ENCODE results near the gene ATF7IP2.
A peak's percentile ranks its signal among the peaks of the same experiment; 100 is the strongest.
"Not testable (repeated sequence)": the region's sequence is repeated elsewhere in the genome, so short reads cannot be mapped to it uniquely, and the experiment has no call there.

ATF7IP2 gene

GRCh38 chr16:10453159-10453510 lies 67.3 kb downstream of the ATF7IP2 start:
- DNase-seq, result no peak

DNA sequence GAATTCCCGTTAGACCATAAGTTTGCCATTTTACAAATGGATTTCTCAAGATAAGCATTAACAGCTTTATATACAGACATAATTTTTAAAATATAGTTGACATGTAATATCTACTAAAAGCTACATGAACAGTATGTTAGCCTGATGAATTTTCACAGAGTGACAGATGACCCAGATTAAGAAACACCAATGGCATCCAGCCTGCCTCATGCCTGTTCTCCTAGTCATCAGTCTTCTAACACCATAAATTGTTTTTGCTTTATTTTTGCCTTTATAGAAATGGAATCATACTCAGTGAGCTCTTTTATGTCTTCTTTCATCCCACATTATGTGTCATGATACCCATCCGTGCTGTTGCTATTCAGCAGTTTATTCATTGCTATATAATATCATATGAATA lies 80.0 kb downstream of the ATF7IP2 start:
- no peak for DNase-seq

DNA sequence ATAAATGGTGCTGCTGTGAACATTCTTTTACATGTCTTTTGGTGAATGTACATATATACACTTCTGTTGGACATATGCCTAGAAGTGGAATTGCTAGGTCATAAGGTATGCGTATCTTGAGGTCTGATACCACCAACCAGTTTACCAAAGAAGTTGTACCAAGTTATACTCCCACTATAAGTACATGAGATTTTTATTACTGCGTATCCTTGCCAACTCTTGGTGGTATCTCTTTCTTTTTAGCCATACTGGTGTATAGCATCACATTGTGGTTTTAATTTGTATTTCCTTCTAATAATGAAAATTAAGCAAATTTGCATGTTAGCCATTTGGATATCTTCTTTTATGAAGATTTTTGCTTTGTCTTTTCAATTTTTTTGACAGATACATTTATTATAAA lies 80.5 kb downstream of the ATF7IP2 start:
- no peak for DNase-seq

- no peak for DNase-seq
Measured at GRCh38 chr16:10466861-10467260, 81.0 kb downstream of the ATF7IP2 start.

- not testable (repeated sequence) for DNase-seq
Measured at GRCh38 chr16:10476636-10477035, 90.8 kb downstream of the ATF7IP2 start.

DNA sequence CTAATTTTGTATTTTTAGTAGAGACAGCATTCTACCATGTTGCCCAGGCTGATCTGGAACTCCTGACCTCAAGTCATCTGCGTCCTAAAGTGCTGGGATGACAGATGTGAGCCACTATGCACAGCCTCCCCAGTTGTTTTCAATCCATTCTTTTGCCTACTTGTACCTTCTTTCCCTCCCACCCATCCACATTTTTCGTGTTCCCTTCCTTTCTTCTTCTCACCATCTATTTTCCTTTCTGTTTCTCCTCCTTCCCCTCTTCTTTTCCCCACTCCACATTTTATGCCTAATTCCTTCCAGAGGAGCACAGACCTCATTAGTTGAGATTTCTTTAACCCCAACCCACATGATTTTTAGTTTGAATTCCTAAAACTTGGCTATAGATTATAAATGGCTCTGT lies 94.3 kb downstream of the ATF7IP2 start:
- no peak for DNase-seq

DNA sequence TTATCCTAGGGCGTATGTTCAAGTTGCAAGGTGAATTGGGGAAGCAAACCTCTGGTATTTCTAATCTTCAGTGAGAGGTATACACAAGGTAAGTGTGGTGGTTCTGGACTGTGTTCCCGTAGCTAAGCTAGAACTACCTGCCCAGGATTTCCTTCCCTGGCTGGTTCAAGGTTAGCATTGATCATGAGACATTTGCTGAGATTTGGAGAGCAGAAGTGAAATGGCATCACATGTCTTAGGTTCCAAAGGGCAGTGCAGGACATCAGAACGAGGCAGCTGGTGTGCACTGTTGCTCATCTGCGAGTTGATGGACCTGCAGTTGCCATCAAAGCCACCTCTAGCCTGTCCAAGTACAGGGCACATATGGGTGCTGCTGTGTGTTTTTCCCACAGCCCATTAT lies 99.3 kb downstream of the ATF7IP2 start:
- no peak for DNase-seq

DNA sequence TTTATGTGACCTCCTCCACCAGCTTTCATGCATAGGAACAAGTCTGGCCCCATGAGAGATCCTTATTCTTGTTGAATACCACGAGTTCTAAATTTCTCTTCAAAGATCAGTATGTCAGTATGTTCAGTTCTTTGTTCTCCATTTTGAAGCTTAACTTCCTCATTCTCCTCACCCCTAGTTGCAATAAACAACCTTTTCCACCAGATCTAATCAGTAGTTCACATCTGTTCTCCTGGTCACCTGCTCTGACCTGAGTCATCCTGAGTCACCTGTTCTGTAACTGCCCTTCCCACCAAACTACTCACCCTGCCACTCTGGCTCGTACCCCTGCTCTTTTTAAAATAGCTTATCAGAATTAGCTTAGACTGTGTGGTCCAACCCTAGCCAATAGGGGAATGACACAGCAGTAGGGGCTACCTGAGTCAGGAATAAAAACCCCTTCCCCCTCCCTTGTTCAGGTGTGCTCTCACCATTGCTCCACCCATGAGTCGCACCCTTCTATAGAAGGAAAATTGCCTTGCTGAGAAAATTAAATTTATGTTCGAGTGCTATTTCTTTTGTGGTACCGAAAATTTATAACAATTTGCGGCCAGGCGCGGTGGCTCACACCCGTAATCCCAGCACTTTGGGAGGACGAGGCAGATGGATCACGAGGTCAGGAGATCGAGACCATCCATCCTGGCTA lies 100.0 kb downstream of the ATF7IP2 start:
- no peak for DNase-seq

DNA sequence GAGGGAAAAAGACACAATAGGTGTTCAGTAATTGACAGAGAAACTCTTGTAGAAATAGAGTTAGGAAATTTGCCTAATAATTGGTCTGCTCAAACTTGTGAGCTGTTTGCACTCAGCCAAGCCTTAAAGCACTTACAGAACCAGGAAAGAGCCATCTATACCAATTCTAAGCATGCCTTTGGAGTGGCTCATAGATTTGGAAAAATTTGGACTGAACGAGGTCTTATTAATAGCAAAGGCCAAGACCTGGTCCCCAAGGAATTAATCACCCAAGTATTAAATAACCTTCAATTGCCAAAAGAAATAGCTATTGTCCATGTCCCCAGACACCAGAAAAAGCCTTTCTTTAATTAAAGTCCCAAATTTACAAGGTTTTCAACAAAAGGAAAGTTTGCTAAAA lies 104.3 kb downstream of the ATF7IP2 start:
- no peak for DNase-seq

GRCh38 chr16:10493276-10493675 lies 107.4 kb downstream of the ATF7IP2 start:
- DNase-seq, result no peak

- DNase-seq, result no peak
Measured at GRCh38 chr16:10494343-10495030, 108.6 kb downstream of the ATF7IP2 start.

GRCh38 chr16:10495031-10495345 lies 109.1 kb downstream of the ATF7IP2 start:
- DNase-seq, result no peak

DNA sequence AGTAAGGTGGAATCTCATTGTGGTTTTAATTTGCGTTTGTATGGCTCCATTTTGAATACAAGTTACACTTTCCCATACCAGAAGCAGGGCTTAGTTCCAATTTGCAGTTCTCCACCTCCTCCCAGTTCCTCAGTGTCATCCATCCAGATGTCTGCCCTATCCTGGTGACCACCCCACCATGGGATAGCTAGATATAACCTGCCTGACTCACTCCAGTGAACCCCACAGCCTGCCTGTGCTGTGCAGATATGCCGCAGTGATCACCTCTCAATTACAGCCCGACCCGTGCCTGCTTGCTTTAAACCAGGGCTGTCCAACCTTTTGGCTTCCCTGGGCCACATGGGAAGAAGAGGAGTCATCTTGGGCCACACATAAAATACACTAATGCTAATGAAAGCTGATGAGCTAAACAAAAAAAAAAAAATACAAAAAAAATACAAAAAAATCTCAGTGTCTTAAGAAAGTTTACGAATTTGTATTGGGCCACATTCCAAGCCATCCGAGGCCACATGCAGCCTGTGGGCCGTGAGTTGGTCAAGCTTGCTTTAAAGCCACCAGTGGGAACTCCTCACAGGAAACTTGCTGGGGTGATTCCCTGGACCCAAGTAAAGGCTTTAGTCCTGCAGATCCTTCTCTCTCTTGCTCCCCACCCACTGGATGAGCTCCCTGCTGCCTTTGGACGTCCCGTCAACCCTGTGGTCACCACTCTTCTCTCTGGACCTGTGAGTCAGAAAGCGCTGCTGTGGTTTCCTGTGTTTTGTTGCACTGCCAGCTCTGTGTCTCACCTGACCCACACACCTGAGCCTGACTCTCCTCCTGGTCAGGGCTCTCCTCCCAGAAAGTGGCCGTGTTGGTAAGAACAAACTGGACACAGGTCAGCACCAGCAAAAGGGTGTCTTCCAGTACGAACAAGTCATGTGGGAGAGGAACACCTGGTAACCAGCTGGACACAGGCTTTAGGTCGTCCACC lies 111.6 kb downstream of the ATF7IP2 start:
- DNase-seq, result no peak

- no peak for DNase-seq
Measured at GRCh38 chr16:10500582-10500981, 114.7 kb downstream of the ATF7IP2 start.

- no peak for DNase-seq
Measured at GRCh38 chr16:10501016-10501607, 115.3 kb downstream of the ATF7IP2 start.

DNA sequence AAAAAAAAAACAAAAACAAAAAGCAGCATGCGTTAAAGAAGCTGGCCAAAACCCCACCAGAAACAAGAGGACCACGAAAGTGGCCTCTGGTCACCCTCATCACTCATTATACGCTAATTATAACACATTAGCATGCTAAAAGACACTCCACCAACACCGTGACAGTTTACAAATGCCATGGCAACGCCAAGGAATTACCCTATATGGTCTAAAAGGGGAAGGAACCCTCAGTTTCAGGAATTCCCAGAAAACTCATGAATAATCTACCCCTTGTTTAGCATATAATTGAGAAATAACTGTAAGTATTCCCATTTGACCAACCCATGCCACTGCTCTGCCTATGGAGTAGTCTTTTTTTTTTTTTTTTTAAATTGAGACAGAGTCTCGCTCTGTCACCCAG lies 116.9 kb downstream of the ATF7IP2 start:
- DNase-seq, result no peak

DNA sequence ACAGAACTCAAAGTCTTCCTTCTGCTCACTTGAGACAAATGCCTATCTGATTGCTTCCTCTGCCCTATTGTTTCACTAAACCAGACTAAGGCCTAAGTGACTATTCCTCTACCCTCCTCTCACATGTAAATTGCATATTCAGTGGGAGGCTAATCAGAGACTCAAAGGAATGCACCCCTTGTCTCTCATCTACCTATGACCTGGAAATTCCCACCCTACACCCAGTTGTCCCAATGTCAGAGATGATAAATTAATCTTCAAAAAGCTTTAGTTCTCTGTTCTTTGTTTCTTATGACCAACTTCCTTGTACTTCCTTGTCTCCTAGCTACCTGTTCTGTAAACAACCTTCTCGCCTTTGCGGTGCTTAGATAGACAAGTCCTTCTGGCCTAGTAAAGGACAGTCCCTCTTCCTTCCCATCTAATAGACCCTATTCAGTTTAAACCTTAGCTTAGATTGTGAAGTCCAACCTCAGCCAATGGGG lies 118.6 kb downstream of the ATF7IP2 start:
- DNase-seq, result no peak

DNA sequence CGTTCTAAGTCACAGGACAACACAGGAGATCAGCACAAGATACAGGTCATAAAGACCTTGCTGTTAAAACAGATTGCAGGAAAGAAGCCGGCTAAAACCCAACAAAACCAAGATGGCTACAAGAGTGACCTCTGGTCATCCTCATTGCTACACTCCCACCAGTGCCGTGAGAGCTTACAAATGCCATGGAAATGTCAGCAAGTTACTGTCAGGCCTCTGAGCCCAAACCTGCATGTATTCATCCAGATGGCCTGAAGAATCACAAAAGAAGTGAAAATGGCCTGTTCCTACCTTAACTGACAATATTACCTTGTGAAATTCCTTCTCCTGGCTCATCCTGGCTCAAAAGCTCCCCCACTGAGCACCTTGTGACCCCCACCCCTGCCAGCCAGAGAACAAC lies 119.4 kb downstream of the ATF7IP2 start:
- DNase-seq, result not testable (repeated sequence)

- peak; percentile 31 for DNase-seq
Measured at GRCh38 chr16:10509534-10510025, 123.7 kb downstream of the ATF7IP2 start.

DNA sequence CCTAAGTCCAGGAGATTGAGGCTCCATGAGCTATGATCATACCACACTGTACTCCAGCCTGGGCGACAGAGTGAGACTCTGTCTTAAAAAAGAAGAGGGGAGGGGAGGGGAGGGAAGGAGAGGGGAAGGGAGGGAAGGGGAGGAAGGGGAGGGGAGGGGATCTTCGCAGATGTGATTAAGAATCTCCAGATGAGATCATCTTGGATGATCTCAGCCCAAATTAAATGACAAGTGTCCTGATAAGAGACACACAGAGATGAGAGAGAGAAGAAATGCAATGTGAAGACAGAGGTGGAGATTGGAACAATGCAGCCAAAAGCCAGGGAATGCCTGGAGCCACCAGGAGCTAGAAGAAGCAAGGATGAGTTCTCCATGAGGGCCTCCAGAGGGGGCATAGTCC lies 124.4 kb downstream of the ATF7IP2 start:
- no peak for DNase-seq

GRCh38 chr16:10511829-10512228 lies 126.0 kb downstream of the ATF7IP2 start:
- no peak for DNase-seq

DNA sequence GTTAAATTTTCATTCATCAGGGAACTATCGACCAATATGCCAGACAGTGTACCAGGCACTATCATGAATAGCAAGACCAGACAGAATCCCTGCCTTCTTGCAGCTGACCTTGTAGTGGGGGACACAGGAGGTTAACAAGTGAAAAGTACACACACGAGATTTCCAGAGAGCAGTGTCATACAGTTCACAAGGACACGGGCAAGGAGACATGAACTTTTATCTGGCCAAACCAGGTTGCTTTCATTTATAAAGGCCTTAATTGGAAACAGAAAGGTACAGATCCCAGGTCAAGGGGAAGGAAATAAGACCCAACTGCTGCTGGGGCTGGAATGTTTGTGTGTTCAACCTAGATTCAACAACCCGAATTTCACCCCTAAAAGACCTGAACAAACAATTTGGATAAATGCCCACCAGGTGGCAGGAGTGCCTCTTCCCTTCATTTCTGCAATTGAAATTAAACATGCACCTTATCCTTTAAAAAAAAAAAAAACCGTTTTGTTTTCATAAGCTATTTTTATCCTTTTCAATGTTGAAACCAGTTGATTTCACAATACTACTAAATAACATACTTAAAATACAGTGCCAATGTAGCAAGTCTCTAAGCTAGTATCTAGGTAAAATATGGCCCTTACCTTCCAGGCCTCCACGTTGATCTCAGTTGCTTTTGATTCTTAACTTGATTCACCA lies 128.7 kb downstream of the ATF7IP2 start:
- DNase-seq, result peak; percentile 11

Measured in activated effector memory CD4-positive, alpha-beta T cell treated with Interleukin-2 at 50 U/mL for 16 hours (primary cell).